ENCODE results near the gene RAB3GAP2.

The RAB3GAP2 gene

DNA sequence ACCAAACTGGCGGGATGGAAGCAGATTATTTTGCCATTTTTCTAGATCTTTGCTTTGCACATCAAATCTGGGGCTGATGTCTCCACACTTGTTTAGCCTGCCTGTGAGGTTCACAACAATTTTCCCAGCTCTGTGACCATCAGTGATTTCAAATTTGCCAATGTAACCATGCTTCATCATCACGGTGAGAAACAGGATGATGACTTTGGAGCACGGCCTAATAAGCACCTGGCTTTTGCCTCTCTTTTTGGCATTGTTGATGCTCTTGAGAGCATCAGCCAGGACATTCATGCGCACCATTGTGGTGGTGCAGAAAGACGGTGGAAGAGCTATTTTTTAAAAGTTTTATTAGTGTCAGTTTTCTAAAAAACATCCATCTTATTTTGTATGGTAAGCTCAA, 128.2 kb downstream of the RAB3GAP2 start:
- no peak overlapping the region for H3K9ac ChIP-seq (ENCODE audit: low read depth, low read length, poor library complexity, severe bottlenecking)
- no peaks in the 10 kb centered on the region for H3K9me2 ChIP-seq (replicated peaks; ENCODE audit: low read depth, low read length)
- peaks cover 3% of the 10 kb centered on the region; the same call in 1 of the 2 replicates for H3F3A ChIP-seq (ENCODE audit: low read depth)
- TF ChIP-seq EZH2phosphoT487 (IDR thresholded peaks at IDR 0.05; ENCODE audit: borderline replicate concordance) (no peak), CTCF (conservative IDR thresholded peaks at IDR 0.05; ENCODE audit: low read length) (no peak)
- no peaks in the 10 kb centered on the region for H3K27me3 ChIP-seq (ENCODE audit: insufficient read depth, low read length, poor library complexity, severe bottlenecking)
- H3K4me1 ChIP-seq (ENCODE audit: insufficient read depth, low read length, poor library complexity, severe bottlenecking) = peaks cover 9% of the 10 kb centered on the region
- H3K4me2 ChIP-seq (ENCODE audit: low read depth, low read length, poor library complexity, severe bottlenecking) = no peak overlapping the region
- H3K4me3 ChIP-seq (ENCODE audit: low read length, poor library complexity, severe bottlenecking) = no peak overlapping the region
- no peak overlapping the region for H2AFZ ChIP-seq (ENCODE audit: low read length)
- H3K9me3 ChIP-seq (ENCODE audit: insufficient read depth, low read depth, low read length) = no peaks in the 10 kb centered on the region
- H4K20me1 ChIP-seq (ENCODE audit: insufficient read depth, low read length, poor library complexity, severe bottlenecking) = no peaks in the 10 kb centered on the region
- H3K36me3 ChIP-seq (ENCODE audit: insufficient read depth, low read length) = peaks cover 71% of the 10 kb centered on the region
- no peaks in the 10 kb centered on the region for H3K79me2 ChIP-seq (ENCODE audit: insufficient read depth, low read length)

- Histone ChIP-seq H2AFZ (ENCODE audit: low read length) (no peak overlapping the region), H3K4me3 (ENCODE audit: low read length, poor library complexity, severe bottlenecking) (no peak overlapping the region), H3F3A (ENCODE audit: low read depth) (peaks cover 2% of the 10 kb centered on the region; the same call in 1 of the 2 replicates), H3K9ac (ENCODE audit: low read depth, low read length, poor library complexity, severe bottlenecking) (no peak overlapping the region), H3K79me2 (ENCODE audit: insufficient read depth, low read length) (no peaks in the 10 kb centered on the region), H3K4me2 (ENCODE audit: low read depth, low read length, poor library complexity, severe bottlenecking) (no peak overlapping the region), H3K36me3 (ENCODE audit: insufficient read depth, low read length) (peaks cover 58% of the 10 kb centered on the region), H3K27me3 (ENCODE audit: insufficient read depth, low read length, poor library complexity, severe bottlenecking) (no peaks in the 10 kb centered on the region), H3K9me2 (replicated peaks; ENCODE audit: low read depth, low read length) (no peaks in the 10 kb centered on the region), H3K9me3 (ENCODE audit: insufficient read depth, low read depth, low read length) (no peaks in the 10 kb centered on the region), H3K4me1 (ENCODE audit: insufficient read depth, low read length, poor library complexity, severe bottlenecking) (peaks cover 19% of the 10 kb centered on the region), H4K20me1 (ENCODE audit: insufficient read depth, low read length, poor library complexity, severe bottlenecking) (no peaks in the 10 kb centered on the region)
- no peak for TF ChIP-seq CTCF (conservative IDR thresholded peaks at IDR 0.05; ENCODE audit: low read length)
- TF ChIP-seq EZH2phosphoT487 (IDR thresholded peaks at IDR 0.05; ENCODE audit: borderline replicate concordance) = no peak
These were observed 132.3 kb downstream of the RAB3GAP2 start for GRCh38 chr1:220139966-220140365.

DNA sequence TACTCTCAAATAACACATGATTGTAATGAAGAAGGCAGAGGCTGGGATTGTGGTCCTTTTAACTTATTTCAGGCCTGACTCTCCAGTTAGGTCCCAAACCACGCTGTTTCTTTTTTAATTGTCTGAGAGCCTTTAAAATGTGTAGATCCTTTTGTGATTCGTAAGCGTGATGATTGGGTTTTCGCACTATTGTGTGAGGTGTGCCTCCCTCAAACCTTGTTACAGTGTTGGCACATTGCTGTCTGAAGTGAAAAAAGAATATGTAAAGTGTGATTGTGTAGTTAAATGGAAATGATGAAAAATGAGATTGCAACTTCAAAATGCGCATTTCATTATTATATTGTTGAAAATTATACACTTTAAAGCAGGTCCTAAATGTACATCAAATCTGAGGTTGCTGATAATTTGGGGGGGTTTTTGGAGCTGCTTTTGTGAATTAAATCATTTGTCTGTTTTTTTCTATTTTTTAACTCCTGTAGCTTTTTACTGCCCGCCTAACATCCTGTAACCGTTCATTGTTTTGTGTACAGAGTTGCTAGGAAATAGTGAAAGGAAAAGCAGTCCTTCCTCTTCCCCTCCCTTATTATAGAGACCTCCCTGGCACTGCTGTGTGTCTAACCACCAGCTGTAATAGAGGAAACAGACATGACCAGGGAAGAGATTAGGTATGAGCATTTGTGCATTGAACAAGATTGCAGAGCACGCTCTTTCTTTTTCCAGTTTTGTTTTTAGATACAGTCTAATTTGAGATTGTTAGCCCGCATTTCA, 135.1 kb downstream of the RAB3GAP2 start:
- H3K9me3 ChIP-seq (ENCODE audit: insufficient read depth, low read depth, low read length) = no peaks in the 10 kb centered on the region
- H3K36me3 ChIP-seq (ENCODE audit: insufficient read depth, low read length) = peaks cover 66% of the 10 kb centered on the region
- H3K9me2 ChIP-seq (replicated peaks; ENCODE audit: low read depth, low read length) = no peaks in the 10 kb centered on the region
- H4K20me1 ChIP-seq (ENCODE audit: insufficient read depth, low read length, poor library complexity, severe bottlenecking) = no peaks in the 10 kb centered on the region
- TF ChIP-seq EZH2phosphoT487 (IDR thresholded peaks at IDR 0.05; ENCODE audit: borderline replicate concordance) (no peak), CTCF (conservative IDR thresholded peaks at IDR 0.05; ENCODE audit: low read length) (no peak)
- H3K27me3 ChIP-seq (ENCODE audit: insufficient read depth, low read length, poor library complexity, severe bottlenecking) = no peaks in the 10 kb centered on the region
- H3K4me3 ChIP-seq (ENCODE audit: low read length, poor library complexity, severe bottlenecking) = peak overlapping the region; percentile 37
- H3K9ac ChIP-seq (ENCODE audit: low read depth, low read length, poor library complexity, severe bottlenecking) = peak overlapping the region; percentile 22
- H3F3A ChIP-seq (ENCODE audit: low read depth) = no peaks in the 10 kb centered on the region
- peaks cover 14% of the 10 kb centered on the region for H3K4me1 ChIP-seq (ENCODE audit: insufficient read depth, low read length, poor library complexity, severe bottlenecking)
- H2AFZ ChIP-seq (ENCODE audit: low read length) = no peak overlapping the region
- peak overlapping the region; percentile 59 for H3K4me2 ChIP-seq (ENCODE audit: low read depth, low read length, poor library complexity, severe bottlenecking)
- no peaks in the 10 kb centered on the region for H3K79me2 ChIP-seq (ENCODE audit: insufficient read depth, low read length)
